Fibroblast of gingiva (primary cell): Measurements from ENCODE around the gene AKT2.

Source experiments
- DNase-seq: peaks from one replicate; pipeline ENCODE4 v3.0.0-alpha.2; 2011; ENCODE audit warnings: low read depth

AKT2 gene

GRCh38 chr19:40235238-40236025 is 49.7 kb downstream of the AKT2 start:
- DNase-seq = no peak

- DNase-seq = no peak
These were observed 50.5 kb downstream of the AKT2 start for GRCh38 chr19:40234429-40235237.

- no peak for DNase-seq
These were observed 51.2 kb downstream of the AKT2 start for GRCh38 chr19:40233811-40234389.

- no peak for DNase-seq
These were observed 52.0 kb downstream of the AKT2 start for GRCh38 chr19:40232949-40233810.

- no peak for DNase-seq
These were observed 52.7 kb downstream of the AKT2 start for GRCh38 chr19:40232479-40232878.

- DNase-seq = no peak
These were observed 53.4 kb downstream of the AKT2 start for GRCh38 chr19:40231544-40232424.

GRCh38 chr19:40231057-40231456 is 54.1 kb downstream of the AKT2 start:
- DNase-seq = no peak

GRCh38 chr19:40229926-40230417 is 55.2 kb downstream of the AKT2 start:
- DNase-seq = no peak

- DNase-seq = no peak
These were observed 55.7 kb downstream of the AKT2 start for GRCh38 chr19:40229484-40229883.

- no peak for DNase-seq
These were observed 56.3 kb downstream of the AKT2 start for GRCh38 chr19:40228863-40229262.

GRCh38 chr19:40228346-40228745 is 56.8 kb downstream of the AKT2 start:
- DNase-seq = no peak

- DNase-seq = peak; percentile 40
These were observed 59.5 kb downstream of the AKT2 start for GRCh38 chr19:40225440-40226305.

- no peak for DNase-seq
These were observed 60.6 kb downstream of the AKT2 start for GRCh38 chr19:40224342-40225150.

- no peak for DNase-seq
These were observed 61.9 kb downstream of the AKT2 start for GRCh38 chr19:40223135-40223822.

- peak; percentile 87 for DNase-seq
These were observed 63.1 kb downstream of the AKT2 start for GRCh38 chr19:40221858-40222619.

- no peak for DNase-seq
These were observed 64.5 kb downstream of the AKT2 start for GRCh38 chr19:40220674-40221073.

- DNase-seq = no peak
These were observed 65.3 kb downstream of the AKT2 start for GRCh38 chr19:40219721-40220276.
